GM12878 (cell line): ENCODE results near the gene CD79A.

Experiments
- CHD1 ChIP-seq: IDR thresholded peaks from 2 replicates; pipeline ENCODE4 v1.6.1; 2012; ENCODE audit warnings: low read depth, low read length, improper control_type of control experiment
- CREM ChIP-seq: IDR thresholded peaks from 2 replicates; pipeline ENCODE4 v1.6.1; 2014; ENCODE audit warnings: antibody characterized with exemption, low read depth
- CTCF ChIP-seq, 3 experiments: IDR thresholded peaks in 2 of 3; conservative IDR thresholded peaks in 1 of 3; 2 replicates each; pipeline ENCODE4 v1.5.1; 2011; ENCODE audit warnings: low read depth in 3 of 3, low read length in 3 of 3, mild to moderate bottlenecking in 3 of 3, control low read depth in 2 of 3, moderate library complexity in 2 of 3, inconsistent platforms in 1 of 3, mixed read lengths in 1 of 3; ENCODE audit not compliant: control insufficient read depth in 2 of 3, insufficient read depth in 1 of 3; ENCODE audit errors: extremely low read depth in 1 of 3
- MAX ChIP-seq: IDR thresholded peaks from 2 replicates; pipeline ENCODE4 v1.6.1; 2012; ENCODE audit warnings: low read depth, low read length, improper control_type of control experiment
- MEF2A ChIP-seq: IDR thresholded peaks from 2 replicates; pipeline ENCODE4 v1.6.1; 2011; ENCODE audit warnings: low read depth, mild to moderate bottlenecking, low read length, moderate library complexity; ENCODE audit not compliant: insufficient read depth
- MYC ChIP-seq: IDR thresholded peaks from 2 replicates; pipeline ENCODE4 v1.6.1; 2011; ENCODE audit warnings: mild to moderate bottlenecking, low read length, moderate library complexity, inconsistent platforms; ENCODE audit not compliant: insufficient read depth, insufficient replicate concordance, insufficient read length, severe bottlenecking
- NFYA ChIP-seq: IDR thresholded peaks from 2 replicates; pipeline ENCODE4 v1.6.1; 2011; ENCODE audit warnings: low read depth, mild to moderate bottlenecking, low read length, improper control_type of control experiment, borderline replicate concordance
- NRF1 ChIP-seq: conservative IDR thresholded peaks from 2 replicates; pipeline ENCODE4 v1.6.1; 2011; ENCODE audit warnings: mild to moderate bottlenecking, low read depth, low read length, improper control_type of control experiment

- TF ChIP-seq CHD1 (no peak), MYC (no peak), CREM (no peak), CTCF (IDR thresholded peaks at IDR 0.05 in 2 of 3, conservative IDR thresholded peaks at IDR 0.05 in 1 of 3; ENCODE audit: control insufficient read depth in 2 of 3, extremely low read depth in 1 of 3, insufficient read depth in 1 of 3, low read depth in 3 of 3, low read length in 3 of 3) (no peak), MEF2A (no peak), MAX (no peak), NRF1 (no peak), NFYA (no peak)
Measured at GRCh38 chr19:41894350-41894749, 17.3 kb downstream of the CD79A start.
